Upper lobe of left lung (tissue), 4 donors: ENCODE measurements around the gene CILP2.

Experiments used
- CTCF ChIP-seq, 6 experiments: fragments of 450-650 bp in 4 of 6; fragments of 200-600 bp in 2 of 6; sonication (generic) in 2 of 6; IDR thresholded peaks; one replicate each; pipeline ENCODE4 v1.5.1; 2016 to 2019; ENCODE audit warnings: antibody characterized with exemption in 6 of 6
- EP300 ChIP-seq, 4 donors: sonication (generic); formaldehyde crosslinking; IDR thresholded peaks; one replicate each; pipeline ENCODE4 v1.5.1; 2017; ENCODE audit warnings: antibody characterized with exemption in 4 of 4, control low read depth in 2 of 4
- POLR2A ChIP-seq, 4 donors: fragments of 450-650 bp; IDR thresholded peaks; one replicate each; pipeline ENCODE4 v1.5.1; 2016 to 2017; ENCODE audit warnings: antibody characterized with exemption in 4 of 4, mild to moderate bottlenecking in 2 of 4
- POLR2AphosphoS5 ChIP-seq, 2 donors: sonication (generic); formaldehyde crosslinking; IDR thresholded peaks; one replicate each; pipeline ENCODE4 v1.5.1; 2017; ENCODE audit warnings: antibody characterized with exemption in 2 of 2

GRCh38 chr19:19520989-19521388 is 17.1 kb upstream of the CILP2 start:
- TF ChIP-seq CTCF (IDR thresholded peaks at IDR 0.05) = no peak
- TF ChIP-seq POLR2A (IDR thresholded peaks at IDR 0.05) = no peak
- TF ChIP-seq POLR2AphosphoS5 (IDR thresholded peaks at IDR 0.05) = no peak
- TF ChIP-seq EP300 (IDR thresholded peaks at IDR 0.05) = no peak
